Cardiac fibroblast (primary cell): Measurements from ENCODE around the gene FAM89B.
A peak's percentile ranks its signal among the peaks of the same experiment; 100 is the strongest.
"Not testable (repeated sequence)": the region's sequence is repeated elsewhere in the genome, so short reads cannot be mapped to it uniquely, and the experiment has no call there.

Experiments used
- DNase-seq, 2 donors: peaks; one replicate each; pipeline versions ENCODE4 v3.0.0 to v3.0.0-alpha.2; 2010; ENCODE audit warnings: low read depth in 2 of 2
- H3K4me3 ChIP-seq, 2 donors: replicated peaks in 1 of 2; 1 replicate in 1 of 2; 2 replicates in 1 of 2; pipeline ENCODE4 v1.5.1; 2011; ENCODE audit warnings: low read depth in 2 of 2, low read length in 2 of 2, mild to moderate bottlenecking in 2 of 2, moderate library complexity in 1 of 2
- TF ChIP-seq, protein P1 (sequence below): IDR thresholded peaks from one replicate; pipeline ENCODE4 v1.5.1; 2011; ENCODE audit warnings: low read depth, mild to moderate bottlenecking, low read length, inconsistent platforms

FAM89B gene

DNA sequence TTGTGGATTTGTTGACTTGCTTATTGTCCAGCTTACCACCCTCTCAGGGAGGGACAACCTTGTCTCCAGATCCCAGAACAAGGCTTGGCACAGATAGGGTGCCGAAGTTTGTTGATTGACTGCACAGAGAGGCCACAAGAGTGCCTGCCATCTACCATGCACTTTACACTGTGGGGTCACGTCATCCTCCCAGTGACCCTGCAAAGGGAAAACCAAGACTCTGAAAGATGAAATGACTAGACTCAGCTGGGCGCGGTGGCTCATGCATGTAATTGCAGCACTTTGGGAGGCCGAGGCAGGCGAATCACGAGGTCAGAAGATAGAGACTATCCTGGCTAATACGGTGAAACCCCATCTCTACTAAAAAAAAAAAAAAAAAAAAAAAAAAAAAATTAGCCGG, 9.6 kb upstream of the FAM89B start:
- DNase-seq: no peak
- TF ChIP-seq, protein P1, sequence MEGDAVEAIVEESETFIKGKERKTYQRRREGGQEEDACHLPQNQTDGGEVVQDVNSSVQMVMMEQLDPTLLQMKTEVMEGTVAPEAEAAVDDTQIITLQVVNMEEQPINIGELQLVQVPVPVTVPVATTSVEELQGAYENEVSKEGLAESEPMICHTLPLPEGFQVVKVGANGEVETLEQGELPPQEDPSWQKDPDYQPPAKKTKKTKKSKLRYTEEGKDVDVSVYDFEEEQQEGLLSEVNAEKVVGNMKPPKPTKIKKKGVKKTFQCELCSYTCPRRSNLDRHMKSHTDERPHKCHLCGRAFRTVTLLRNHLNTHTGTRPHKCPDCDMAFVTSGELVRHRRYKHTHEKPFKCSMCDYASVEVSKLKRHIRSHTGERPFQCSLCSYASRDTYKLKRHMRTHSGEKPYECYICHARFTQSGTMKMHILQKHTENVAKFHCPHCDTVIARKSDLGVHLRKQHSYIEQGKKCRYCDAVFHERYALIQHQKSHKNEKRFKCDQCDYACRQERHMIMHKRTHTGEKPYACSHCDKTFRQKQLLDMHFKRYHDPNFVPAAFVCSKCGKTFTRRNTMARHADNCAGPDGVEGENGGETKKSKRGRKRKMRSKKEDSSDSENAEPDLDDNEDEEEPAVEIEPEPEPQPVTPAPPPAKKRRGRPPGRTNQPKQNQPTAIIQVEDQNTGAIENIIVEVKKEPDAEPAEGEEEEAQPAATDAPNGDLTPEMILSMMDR: no peak
- H3K4me3 ChIP-seq: no peak overlapping the region

DNA sequence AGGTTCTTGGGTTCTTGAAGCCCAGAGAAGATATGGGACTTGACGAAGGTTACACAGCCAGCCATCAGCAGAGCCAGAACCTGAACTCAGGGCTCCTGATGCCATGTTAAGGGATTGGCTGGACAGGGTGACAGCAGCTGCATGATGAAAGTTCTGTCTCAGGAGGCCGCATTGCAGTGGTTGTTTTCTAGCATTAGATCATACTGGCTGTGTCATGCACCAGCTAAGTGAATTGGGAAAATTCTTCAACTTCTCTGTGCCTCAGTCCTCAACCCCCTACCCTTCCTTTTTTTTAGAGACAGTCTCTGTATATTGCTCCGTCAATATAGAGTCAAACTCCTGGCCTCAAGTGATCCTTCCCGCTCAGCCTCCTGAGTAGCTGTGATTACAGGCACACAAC, 8.7 kb upstream of the FAM89B start:
- no peak overlapping the region for H3K4me3 ChIP-seq
- TF ChIP-seq, protein P1: no peak
- peak in 1 of 2 donors; percentile 66 for DNase-seq

- H3K4me3 ChIP-seq, DNase-seq: not testable (repeated sequence)
These were observed 7.3 kb upstream of the FAM89B start for GRCh38 chr11:65564879-65565559.

- no peak overlapping the region for H3K4me3 ChIP-seq
- TF ChIP-seq, protein P1: no peak
- DNase-seq: peak; percentile 33 to 68
These were observed 6.5 kb upstream of the FAM89B start for GRCh38 chr11:65565624-65566453.

- DNase-seq: no peak
- TF ChIP-seq, protein P1: no peak
- peak overlapping the region; percentile 98 to 99 for H3K4me3 ChIP-seq
These were observed 3.0 kb upstream of the FAM89B start for GRCh38 chr11:65569164-65569972.

DNA sequence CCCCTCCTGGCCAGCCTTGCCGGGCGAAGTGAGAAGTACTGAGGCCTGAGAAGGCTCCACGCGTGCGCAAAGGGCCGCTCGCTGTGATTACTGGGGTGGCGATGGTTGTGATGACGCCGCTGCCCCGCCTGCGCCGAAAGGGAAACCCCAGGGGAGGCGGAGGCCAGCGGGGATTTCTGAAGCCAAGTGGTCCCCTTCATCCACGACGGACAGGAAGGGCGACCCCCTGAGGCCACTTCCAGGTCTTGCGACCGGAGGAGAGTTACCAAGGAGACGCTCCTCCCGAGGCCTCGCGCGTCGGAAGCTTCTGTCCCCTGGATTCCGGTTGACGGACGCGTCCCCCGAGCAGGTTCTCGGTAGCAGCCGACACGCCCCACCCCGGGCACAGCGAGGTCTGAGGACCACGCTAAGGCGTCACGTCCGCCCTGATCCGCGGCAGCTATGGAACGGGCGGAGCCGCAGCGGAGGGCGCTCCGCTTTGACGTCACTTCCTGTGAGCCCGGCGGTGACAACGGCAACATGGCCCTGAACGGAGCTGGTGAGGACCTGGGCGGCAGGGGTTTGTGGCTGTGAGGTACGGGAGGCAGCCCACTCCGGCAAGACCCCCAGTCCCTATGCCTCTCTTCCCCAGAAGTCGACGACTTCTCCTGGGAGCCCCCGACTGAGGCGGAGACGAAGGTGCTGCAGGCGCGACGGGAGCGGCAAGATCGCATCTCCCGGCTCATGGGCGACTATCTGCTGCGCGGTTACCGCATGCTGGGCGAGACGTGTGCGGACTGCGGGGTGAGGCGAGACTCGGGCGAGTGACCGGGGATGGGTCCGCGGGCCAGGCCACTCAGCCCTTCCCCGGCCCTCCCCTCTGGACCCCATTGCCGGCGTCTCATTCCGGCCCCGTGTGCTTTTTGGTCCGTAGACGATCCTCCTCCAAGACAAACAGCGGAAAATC, 2.1 kb upstream of the FAM89B start, which contains the start of gene ZNRD2:
TSS of gene ZNRD2 (plus strand) at position 505 of the 946 bp plus-strand sequence. CDS start at position 520, 15 bp downstream.
- TF ChIP-seq, protein P1: peak; percentile 47
- peak; percentile 99 for DNase-seq

More for the DNA sequence above, 2.1 kb upstream of the FAM89B start, which contains the start of gene ZNRD2:
- H3K4me3 ChIP-seq: peak within 1 kb of the TSS; percentile 98 to 99
